ENCODE data around the gene TNFAIP1. TPM values are rescaled to one million over a fixed set of nuclear protein-coding genes. Genes with fewer than 3 reads are reported as not detected.

The TNFAIP1 gene
- total RNA-seq, 1 donor from 2014 or later, result 85.9 TPM

- Histone ChIP-seq H3K4me3 (ENCODE audit: low read depth, low read length) (no peak overlapping the region), H3K27me3 (ENCODE audit: control insufficient read depth, insufficient read depth, low read length) (no peaks in the 10 kb centered on the region), H3K36me3 (ENCODE audit: control insufficient read depth, insufficient read depth, low read length) (peaks cover 6% of the 10 kb centered on the region)
- no peak for DNase-seq (ENCODE audit: low read depth)
- no peak for TF ChIP-seq CTCF (IDR thresholded peaks at IDR 0.05; ENCODE audit: insufficient read depth, low read length, poor library complexity, severe bottlenecking)
Measured at GRCh38 chr17:28350271-28350670, 14.7 kb downstream of the TNFAIP1 start.

- Histone ChIP-seq H3K36me3 (ENCODE audit: control insufficient read depth, insufficient read depth, low read length) (no peaks in the 10 kb centered on the region), H3K4me3 (ENCODE audit: low read depth, low read length) (peak within 1 kb of the TSS; percentile 98), H3K27me3 (ENCODE audit: control insufficient read depth, insufficient read depth, low read length) (no peaks in the 10 kb centered on the region)
- peak; percentile 71 for DNase-seq (ENCODE audit: low read depth)
- TF ChIP-seq CTCF (IDR thresholded peaks at IDR 0.05; ENCODE audit: insufficient read depth, low read length, poor library complexity, severe bottlenecking), result no peak
Measured at GRCh38 chr17:28357061-28357900, 21.7 kb downstream of the TNFAIP1 start, which contains the start of gene POLDIP2. Gene POLDIP2 (minus strand): TSS chr17:28357527. CDS start chr17:28357448, 79 bp downstream.

GRCh38 chr17:28357901-28358197, 22.3 kb downstream of the TNFAIP1 start:
- no peak for TF ChIP-seq CTCF (IDR thresholded peaks at IDR 0.05; ENCODE audit: insufficient read depth, low read length, poor library complexity, severe bottlenecking)
- Histone ChIP-seq H3K27me3 (ENCODE audit: control insufficient read depth, insufficient read depth, low read length) (no peaks in the 10 kb centered on the region), H3K36me3 (ENCODE audit: control insufficient read depth, insufficient read depth, low read length) (peaks cover 1% of the 10 kb centered on the region), H3K4me3 (ENCODE audit: low read depth, low read length) (peak overlapping the region; percentile 98)
- no peak for DNase-seq (ENCODE audit: low read depth)

GRCh38 chr17:28363186-28363585, 27.6 kb downstream of the TNFAIP1 start:
- no peak for TF ChIP-seq CTCF (IDR thresholded peaks at IDR 0.05; ENCODE audit: insufficient read depth, low read length, poor library complexity, severe bottlenecking)
- Histone ChIP-seq H3K36me3 (ENCODE audit: control insufficient read depth, insufficient read depth, low read length) (peaks cover 1% of the 10 kb centered on the region), H3K4me3 (ENCODE audit: low read depth, low read length) (no peak overlapping the region), H3K27me3 (ENCODE audit: control insufficient read depth, insufficient read depth, low read length) (no peaks in the 10 kb centered on the region)
- DNase-seq (ENCODE audit: low read depth), result no peak

GRCh38 chr17:28363776-28364650, 28.5 kb downstream of the TNFAIP1 start:
- peaks cover 1% of the 10 kb centered on the region for H3K36me3 ChIP-seq (ENCODE audit: control insufficient read depth, insufficient read depth, low read length)
- no peak for TF ChIP-seq CTCF (IDR thresholded peaks at IDR 0.05; ENCODE audit: insufficient read depth, low read length, poor library complexity, severe bottlenecking)
- H3K27me3 ChIP-seq (ENCODE audit: control insufficient read depth, insufficient read depth, low read length), result no peaks in the 10 kb centered on the region
- no peak overlapping the region for H3K4me3 ChIP-seq (ENCODE audit: low read depth, low read length)
- DNase-seq (ENCODE audit: low read depth), result no peak
